Measurements from ENCODE around the gene NFASC.

NFASC gene

GRCh38 chr1:204994086-204994862 lies 123.6 kb downstream of the NFASC start:
- DNase-seq (ENCODE audit: low spot score), result no peak
- in situ Hi-C loops (cut with MboI; ENCODE audit: low pct_unique_long_range_greater_than_20kb, low sequenced_read_pairs, unreplicated experiment), result loop anchor here (10.0 to 25.0 kb wide), 3 partner anchors 71 to 268 kb away; no protein-coding TSS in a partner anchor
- no peak for TF ChIP-seq CTCF (IDR thresholded peaks at IDR 0.05; ENCODE audit: extremely low read depth, insufficient read depth, missing control alignments)

- in situ Hi-C loops (cut with MboI; ENCODE audit: low pct_unique_long_range_greater_than_20kb, low sequenced_read_pairs, unreplicated experiment), result loop anchor here (10.0 to 25.0 kb wide), 3 partner anchors 68 to 265 kb away; no protein-coding TSS in a partner anchor
- no peak for DNase-seq (ENCODE audit: low spot score)
- TF ChIP-seq CTCF (IDR thresholded peaks at IDR 0.05; ENCODE audit: extremely low read depth, insufficient read depth, missing control alignments), result no peak
Measured at GRCh38 chr1:204996981-204997380, 126.3 kb downstream of the NFASC start.

- in situ Hi-C loops (cut with MboI; ENCODE audit: low pct_unique_long_range_greater_than_20kb, low sequenced_read_pairs, unreplicated experiment), result loop anchor here (10.0 to 25.0 kb wide), 3 partner anchors 67 to 265 kb away; no protein-coding TSS in a partner anchor
- DNase-seq (ENCODE audit: low spot score), result no peak
- no peak for TF ChIP-seq CTCF (IDR thresholded peaks at IDR 0.05; ENCODE audit: extremely low read depth, insufficient read depth, missing control alignments)
Measured at GRCh38 chr1:204997591-204998355, 127.1 kb downstream of the NFASC start.

- DNase-seq (ENCODE audit: low spot score), result no peak
- no peak for TF ChIP-seq CTCF (IDR thresholded peaks at IDR 0.05; ENCODE audit: extremely low read depth, insufficient read depth, missing control alignments)
- in situ Hi-C loops (cut with MboI; ENCODE audit: low pct_unique_long_range_greater_than_20kb, low sequenced_read_pairs, unreplicated experiment), result no loop called here
Measured at GRCh38 chr1:205001162-205001561, 130.5 kb downstream of the NFASC start.

GRCh38 chr1:205002705-205003104 lies 132.0 kb downstream of the NFASC start:
- in situ Hi-C loops (cut with MboI; ENCODE audit: low pct_unique_long_range_greater_than_20kb, low sequenced_read_pairs, unreplicated experiment), result no loop called here
- DNase-seq (ENCODE audit: low spot score), result no peak
- no peak for TF ChIP-seq CTCF (IDR thresholded peaks at IDR 0.05; ENCODE audit: extremely low read depth, insufficient read depth, missing control alignments)

- in situ Hi-C loops (cut with MboI; ENCODE audit: low pct_unique_long_range_greater_than_20kb, low sequenced_read_pairs, unreplicated experiment), result no loop called here
- DNase-seq (ENCODE audit: low spot score), result no peak
Measured at GRCh38 chr1:205003358-205004131, 132.9 kb downstream of the NFASC start.

More at GRCh38 chr1:205003358-205004131, 132.9 kb downstream of the NFASC start:
- TF ChIP-seq CTCF (IDR thresholded peaks at IDR 0.05; ENCODE audit: extremely low read depth, insufficient read depth, missing control alignments), result no peak

All from GM13977 (cell line).